Adrenal gland (tissue), 12 donors: ENCODE results near the gene STT3B. TPM values are rescaled to one million over a fixed set of nuclear protein-coding genes. Genes with fewer than 3 reads are reported as not detected.

ENCODE experiments used
- DNase-seq, 7 donors: peaks; one replicate each; pipeline ENCODE4 v3.0.0-alpha.2; 2019 to 2020
- H3K27ac ChIP-seq, 5 donors: fragments of 200-600 bp; sonication (generic) in 4 of 5; 1 replicate in 3 of 5; 2 replicates in 2 of 5; pipeline versions ENCODE4 v1.5.1 to v1.8.0; 2016 to 2020; ENCODE audit warnings: mild to moderate bottlenecking in 1 of 5
- H3K27me3 ChIP-seq: fragments of 200-600 bp; 2 replicates; pipeline ENCODE4 v1.8.0; 2021
- H3K36me3 ChIP-seq, 2 donors: fragments of 200-600 bp; replicated peaks in 1 of 2; 1 replicate in 1 of 2; 2 replicates in 1 of 2; pipeline versions ENCODE4 v1.5.1 to v1.8.0; 2018 to 2022
- H3K4me1 ChIP-seq, 2 donors: fragments of 200-600 bp; replicated peaks in 1 of 2; 1 replicate in 1 of 2; 2 replicates in 1 of 2; pipeline versions ENCODE4 v1.5.1 to v1.8.0; 2018 to 2021
- H3K4me3 ChIP-seq, 4 donors: fragments of 200-600 bp; sonication (generic) in 3 of 4; one replicate each; pipeline ENCODE4 v1.5.1; 2016 to 2018
- H3K9me3 ChIP-seq, 3 donors: fragments of 200-600 bp; sonication (generic) in 1 of 3; replicated peaks in 1 of 3; 1 replicate in 2 of 3; 2 replicates in 1 of 3; pipeline versions ENCODE4 v1.5.1 to v1.8.0; 2016 to 2021
- POLR2A ChIP-seq, 2 donors: fragments of 450-650 bp; IDR thresholded peaks; one replicate each; pipeline ENCODE4 v1.6.1; 2017; ENCODE audit warnings: antibody characterized with exemption in 2 of 2, mild to moderate bottlenecking in 2 of 2, moderate library complexity in 1 of 2
- WGBS, 4 donors: extraction: QIAGEN DNeasy Blood & Tissue Kit in 2 of 4; methylation state at CpG; one replicate each; pipeline versions ENCODE4 v1.1.5 to v1.1.7; 2013 to 2017; 5-methylcytosine and 5-hydroxymethylcytosine counted together
- intact Hi-C, 2 donors: fragments of 100-400 bp; cut with DNase I; formaldehyde crosslinking; loops; one replicate each; pipeline versions ENCODE4 v1.14.1 to v1.15.0; 2022 to 2023
- polyA plus RNA-seq, 3 donors: library from polyadenylated mRNA; stranded (reverse); fragments of 200-250 nt in 2 of 3; fragments of 350-450 nt in 1 of 3; fragmentation: Illumina TruSeq in 1 of 3; extraction: RNeasy Lipid Tissue Mini Kit (QIAGEN cat#74804) in 1 of 3; gene quantifications; one replicate each; pipeline ENCODE4 v1.2.3, GENCODE V29; 2013 to 2014
- total RNA-seq, 9 donors: library from RNA; depleted of rRNA in 4 of 9; stranded (reverse); fragments of >200 nt in 4 of 9; fragments of 120-200 nt in 1 of 9; fragmentation: NEBNext Ultra II Directional in 1 of 9; extraction: Animal tissue kit (Norgen Biotek cat#: 25700) in 1 of 9; gene quantifications; one replicate each; pipeline versions ENCODE4 v1.1.0 to v1.2.4, GENCODE V29; 2013 to 2023
- TF ChIP-seq, protein P1 (sequence below), 6 experiments: fragments of 450-650 bp in 4 of 6; fragments of 200-600 bp in 2 of 6; sonication (generic) in 1 of 6; IDR thresholded peaks; 1 replicate in 5 of 6; 2 replicates in 1 of 6; pipeline versions ENCODE4 v1.5.1 to v1.8.0; 2016 to 2021; ENCODE audit warnings: antibody characterized with exemption in 6 of 6, mild to moderate bottlenecking in 2 of 6, moderate library complexity in 1 of 6
- donor health status: healthy with polysubstance abuse.
- donor health status: Bipolar disorder and iron deficiency.
- donor health status: DM: yes; HTN: yes; CAD: no.
- donor health status: DM: no; HTN: no; CAD: no.
- donor health status: DM: no; HTN: no; CAD: no.
- donor health status: DM: yes; HTN: yes; CAD: no.

STT3B gene
- total and polyA plus RNA-seq, 12 donors = 38.0 to 141 (median 104) TPM

DNA sequence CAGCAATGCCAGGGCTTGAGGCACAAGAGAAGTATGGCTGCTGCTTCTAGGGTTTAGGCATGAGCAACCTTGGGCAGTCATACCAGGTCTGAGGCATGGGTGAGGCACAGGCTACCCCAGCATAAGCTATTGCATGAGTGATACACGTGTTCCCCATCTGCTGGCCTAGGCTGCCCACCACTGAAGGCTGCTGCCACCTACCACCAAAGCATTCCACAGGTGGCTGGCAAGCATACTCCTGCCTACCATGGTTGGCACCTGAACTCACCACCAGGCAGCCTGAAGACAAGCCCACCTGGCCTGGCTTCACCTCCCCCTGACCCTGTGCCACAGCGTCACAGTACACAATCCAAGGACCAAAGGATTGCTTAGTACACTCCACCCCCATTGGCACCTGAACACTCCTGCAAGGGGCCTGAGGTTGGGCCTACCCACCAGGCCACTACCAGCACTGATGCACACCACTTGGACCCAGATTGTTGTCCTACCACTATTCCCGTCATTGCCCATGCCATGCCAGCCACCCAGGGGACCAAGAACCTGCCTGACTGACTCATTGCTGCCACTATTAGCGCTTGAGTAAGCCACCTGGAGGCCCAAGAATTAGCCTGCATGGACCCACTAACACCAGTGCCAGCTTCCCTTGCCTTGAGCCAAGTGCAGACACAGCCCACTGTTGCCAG, 115.7 kb downstream of the STT3B start:
- Histone ChIP-seq H3K27ac (no peak overlapping the region), H3K4me1 (no peaks in the 10 kb centered on the region), H3K4me3 (no peak overlapping the region), H3K27me3 (no peaks in the 10 kb centered on the region), H3K36me3 (no peaks in the 10 kb centered on the region), H3K9me3 (peaks cover 0 to 28% (median 8%) of the 10 kb centered on the region in 3 donors)
- 94 to 98% (median 97%) methylated on average over 3 to 4 of the region's 4 CpGs for WGBS, 4 donors
- TF ChIP-seq POLR2A (IDR thresholded peaks at IDR 0.05) = no peak
- TF ChIP-seq, protein P1, sequence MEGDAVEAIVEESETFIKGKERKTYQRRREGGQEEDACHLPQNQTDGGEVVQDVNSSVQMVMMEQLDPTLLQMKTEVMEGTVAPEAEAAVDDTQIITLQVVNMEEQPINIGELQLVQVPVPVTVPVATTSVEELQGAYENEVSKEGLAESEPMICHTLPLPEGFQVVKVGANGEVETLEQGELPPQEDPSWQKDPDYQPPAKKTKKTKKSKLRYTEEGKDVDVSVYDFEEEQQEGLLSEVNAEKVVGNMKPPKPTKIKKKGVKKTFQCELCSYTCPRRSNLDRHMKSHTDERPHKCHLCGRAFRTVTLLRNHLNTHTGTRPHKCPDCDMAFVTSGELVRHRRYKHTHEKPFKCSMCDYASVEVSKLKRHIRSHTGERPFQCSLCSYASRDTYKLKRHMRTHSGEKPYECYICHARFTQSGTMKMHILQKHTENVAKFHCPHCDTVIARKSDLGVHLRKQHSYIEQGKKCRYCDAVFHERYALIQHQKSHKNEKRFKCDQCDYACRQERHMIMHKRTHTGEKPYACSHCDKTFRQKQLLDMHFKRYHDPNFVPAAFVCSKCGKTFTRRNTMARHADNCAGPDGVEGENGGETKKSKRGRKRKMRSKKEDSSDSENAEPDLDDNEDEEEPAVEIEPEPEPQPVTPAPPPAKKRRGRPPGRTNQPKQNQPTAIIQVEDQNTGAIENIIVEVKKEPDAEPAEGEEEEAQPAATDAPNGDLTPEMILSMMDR (IDR thresholded peaks at IDR 0.05) = no peak
- intact Hi-C loops = no loop called here
- DNase-seq = no peak

DNA sequence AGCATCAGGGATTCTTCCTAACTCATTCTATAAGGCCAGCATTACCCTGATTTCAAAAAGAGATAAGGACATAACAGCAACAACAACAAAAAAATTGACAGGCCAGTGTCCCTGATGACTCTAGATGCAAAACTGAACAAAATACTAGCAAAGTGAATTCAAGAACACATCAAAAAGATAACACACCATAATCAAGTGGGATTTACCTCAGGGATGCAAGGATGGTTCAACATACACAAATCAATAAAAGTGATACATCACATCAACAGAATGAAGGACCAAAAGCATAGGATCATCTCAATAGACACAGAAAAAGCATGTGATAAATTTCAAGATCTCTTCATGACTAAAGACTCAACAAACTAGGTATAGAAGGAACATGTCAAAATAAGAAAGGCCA, 119.6 kb downstream of the STT3B start:
- intact Hi-C loops = no loop called here
- Histone ChIP-seq H3K4me3 (no peak overlapping the region), H3K9me3 (peaks cover 0 to 52% (median 14%) of the 10 kb centered on the region in 3 donors), H3K36me3 (no peaks in the 10 kb centered on the region), H3K4me1 (no peaks in the 10 kb centered on the region), H3K27ac (no peak overlapping the region), H3K27me3 (no peaks in the 10 kb centered on the region)
- no peak for DNase-seq
- TF ChIP-seq, protein P1 (IDR thresholded peaks at IDR 0.05) = no peak

DNA sequence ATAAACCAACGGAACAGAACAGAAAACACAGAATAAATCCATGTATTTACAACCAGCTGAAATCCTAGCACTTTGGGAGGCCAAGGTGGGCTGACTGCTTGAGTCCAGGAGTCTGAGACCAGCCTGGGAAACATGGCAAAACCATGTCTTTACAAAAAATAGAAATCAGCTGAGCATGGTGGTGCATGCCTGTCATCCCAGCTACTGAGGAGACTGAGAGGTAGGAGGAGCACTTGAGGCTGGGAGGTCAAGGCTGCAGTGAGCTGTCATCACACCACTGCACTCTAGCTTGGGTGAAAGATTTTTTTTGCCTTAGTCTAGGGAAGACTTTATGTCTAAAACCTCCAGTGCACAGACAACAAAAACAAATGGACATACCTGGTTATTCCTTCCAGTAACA, 120.7 kb downstream of the STT3B start:
- H3K9me3 ChIP-seq = peaks cover 0 to 52% (median 14%) of the 10 kb centered on the region in 3 donors
- no peak overlapping the region for H3K27ac ChIP-seq
- WGBS, 4 donors = 82 to 89% (median 86%) methylated on average over 1 of the region's 1 CpG
- no peak overlapping the region for H3K4me3 ChIP-seq
- no peak for DNase-seq
- TF ChIP-seq POLR2A (IDR thresholded peaks at IDR 0.05) = no peak
- TF ChIP-seq, protein P1 (IDR thresholded peaks at IDR 0.05) = no peak
- H3K4me1 ChIP-seq = no peaks in the 10 kb centered on the region
- intact Hi-C loops = no loop called here
- no peaks in the 10 kb centered on the region for H3K36me3 ChIP-seq
- no peaks in the 10 kb centered on the region for H3K27me3 ChIP-seq

DNA sequence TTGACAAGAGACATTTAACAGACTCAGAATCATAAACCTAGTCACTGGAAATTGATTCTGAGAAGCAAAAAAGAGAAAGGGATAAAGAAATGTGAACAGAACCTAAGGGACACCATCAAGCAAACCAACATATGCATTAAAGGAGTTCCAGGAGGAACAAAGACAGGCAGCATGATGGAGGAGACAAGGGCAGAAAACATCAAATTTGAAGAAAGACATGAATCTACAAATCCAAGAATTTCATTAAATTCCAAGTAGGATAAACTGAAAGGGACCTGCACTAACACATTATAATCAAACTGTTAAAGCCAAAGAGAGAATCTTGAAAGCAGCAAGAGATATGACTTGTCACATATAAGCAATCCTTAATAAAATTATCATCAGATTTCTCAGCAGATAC, 122.3 kb downstream of the STT3B start:
- Histone ChIP-seq H3K27me3 (no peaks in the 10 kb centered on the region), H3K27ac (no peak overlapping the region), H3K36me3 (no peaks in the 10 kb centered on the region), H3K9me3 (peaks cover 0 to 48% (median 14%) of the 10 kb centered on the region in 3 donors), H3K4me1 (no peaks in the 10 kb centered on the region), H3K4me3 (no peak overlapping the region)
- TF ChIP-seq POLR2A (IDR thresholded peaks at IDR 0.05) = no peak
- TF ChIP-seq, protein P1 (IDR thresholded peaks at IDR 0.05) = no peak
- DNase-seq = no peak
- intact Hi-C loops = no loop called here
